ENCODE results near the gene TSSK1B. TPM values are rescaled to one million over a fixed set of nuclear protein-coding genes. Genes with fewer than 3 reads are reported as not detected.
"Not testable (repeated sequence)": the region's sequence is repeated elsewhere in the genome, so short reads cannot be mapped to it uniquely, and the experiment has no call there.

TSSK1B gene
- total RNA-seq, 1 donor from 2014 or later, result 0.36 TPM

DNA sequence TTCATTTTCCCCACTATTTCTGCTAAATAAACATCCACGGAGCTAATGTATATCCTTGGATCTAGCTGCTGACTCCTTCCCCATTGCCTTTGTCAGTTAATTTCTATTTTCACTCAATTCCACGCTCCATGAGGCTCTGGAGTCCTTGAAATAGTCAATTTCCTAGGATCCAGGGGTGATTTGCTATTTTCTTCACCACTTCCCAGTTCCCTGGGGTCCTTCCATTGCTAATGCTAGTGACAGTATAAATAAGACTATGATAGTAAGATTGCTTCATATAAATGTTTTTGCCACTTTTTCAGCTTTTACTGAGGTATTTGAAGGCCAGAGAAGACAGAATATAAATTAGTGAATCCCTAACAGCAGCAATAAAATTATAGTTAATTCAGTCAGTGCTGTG lies 13.1 kb downstream of the TSSK1B start:
- ATAC-seq (no peak), DNase-seq (ENCODE audit: low spot score) (no peak)
- intact Hi-C loops (cut with DNase I), result no loop called here

DNA sequence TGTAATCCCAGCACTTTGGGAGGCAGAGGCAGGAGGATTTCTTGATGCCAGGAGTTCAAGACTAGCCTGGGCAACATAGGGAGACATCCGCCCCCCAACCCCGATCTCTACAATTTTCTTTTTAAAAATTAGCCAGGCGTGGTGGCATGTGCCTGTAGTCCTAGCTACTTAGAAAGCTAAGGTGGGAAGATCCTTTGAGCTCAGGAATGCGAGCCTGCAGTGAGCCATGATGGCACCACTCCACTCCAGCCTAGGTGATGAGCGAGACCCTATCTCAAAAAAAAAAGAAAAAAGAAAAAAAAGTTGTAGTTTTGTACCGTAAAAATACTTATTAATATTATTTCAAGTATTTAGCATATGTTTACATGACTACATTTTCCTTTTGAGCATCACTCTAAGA lies 29.3 kb downstream of the TSSK1B start:
- intact Hi-C loops (cut with DNase I), result no loop called here
- DNase-seq (ENCODE audit: low spot score) (no peak), ATAC-seq (no peak)

DNA sequence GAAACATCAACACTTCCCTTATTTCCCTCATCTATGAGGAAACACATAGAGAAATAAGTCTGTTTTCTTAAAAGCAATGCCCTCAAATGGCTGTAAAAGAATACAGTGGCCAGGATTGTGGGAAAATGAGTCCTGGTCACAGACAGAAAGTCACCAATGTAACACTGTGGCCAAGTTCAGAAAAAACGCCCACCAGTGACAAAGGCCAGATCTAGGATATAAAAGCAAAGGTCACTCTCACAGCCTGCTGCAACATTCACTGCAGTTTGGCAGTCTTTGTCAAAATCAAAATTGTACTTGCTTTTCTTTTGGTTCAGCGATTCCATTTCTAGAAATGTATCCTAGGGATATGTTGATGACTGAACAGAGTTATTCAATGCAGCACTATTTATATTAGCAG lies 30.5 kb downstream of the TSSK1B start:
- no peak for ATAC-seq
- DNase-seq (ENCODE audit: low spot score), result no peak
- intact Hi-C loops (cut with DNase I), result no loop called here

DNA sequence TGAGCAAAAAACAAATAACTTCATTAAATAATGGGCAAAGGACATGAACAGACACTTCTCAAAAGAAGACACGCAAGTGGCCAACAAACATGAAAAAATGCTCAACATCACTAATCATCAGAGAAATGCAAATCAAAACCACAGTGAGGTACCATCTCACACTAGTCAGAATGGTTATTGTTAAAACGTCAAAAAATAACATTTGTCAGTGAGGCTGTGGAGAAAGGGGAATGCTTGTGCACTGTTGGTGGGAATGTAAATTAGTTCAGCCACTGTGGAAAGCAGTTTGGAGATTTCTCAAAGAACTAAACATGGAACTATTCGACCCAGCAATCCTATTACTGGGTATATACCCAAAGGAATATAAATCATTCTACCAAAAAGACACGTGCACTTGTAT lies 36.8 kb downstream of the TSSK1B start:
- DNase-seq (ENCODE audit: low spot score); ATAC-seq; intact Hi-C loops (cut with DNase I): not testable (repeated sequence)

DNA sequence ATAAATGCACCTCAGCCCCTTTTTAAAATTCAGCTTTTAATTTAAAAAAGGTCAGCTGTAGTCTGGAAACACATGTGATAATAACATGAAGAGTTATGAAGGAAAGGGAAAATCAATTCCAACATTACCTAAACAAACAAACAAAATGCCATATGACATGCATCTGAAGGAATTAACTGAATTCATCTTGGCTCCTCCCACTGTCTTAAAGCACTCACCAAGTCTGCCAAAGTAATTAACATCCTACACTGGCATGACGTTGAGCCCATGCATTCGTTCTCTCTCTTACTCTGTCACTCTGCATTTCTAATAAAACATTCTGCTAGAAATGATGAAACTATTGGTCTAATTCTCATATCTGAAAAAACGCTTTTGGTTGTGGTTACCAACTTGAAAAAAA lies 37.7 kb downstream of the TSSK1B start:
- intact Hi-C loops (cut with DNase I), result no loop called here
- DNase-seq (ENCODE audit: low spot score) (no peak), ATAC-seq (no peak)

DNA sequence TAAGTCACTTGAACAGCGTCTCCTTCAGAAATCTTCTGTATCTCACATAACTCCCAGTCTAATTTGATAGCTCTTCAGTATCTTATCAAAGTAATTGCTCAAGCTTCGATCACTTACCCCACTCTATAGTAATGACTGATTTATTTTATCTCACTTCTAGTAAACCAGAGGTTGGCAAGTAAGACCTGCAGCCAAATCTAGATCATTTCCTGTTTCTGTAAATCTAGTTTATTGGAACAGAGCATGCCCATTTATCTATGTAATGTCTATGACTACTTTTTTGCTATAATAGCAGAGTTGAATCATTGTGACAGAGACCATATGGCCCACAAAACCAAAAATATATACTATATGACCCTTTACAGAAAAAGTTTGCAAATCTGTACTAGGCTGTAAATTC lies 40.1 kb downstream of the TSSK1B start:
- ATAC-seq, result no peak
- DNase-seq (ENCODE audit: low spot score), result no peak
- intact Hi-C loops (cut with DNase I), result no loop called here

DNA sequence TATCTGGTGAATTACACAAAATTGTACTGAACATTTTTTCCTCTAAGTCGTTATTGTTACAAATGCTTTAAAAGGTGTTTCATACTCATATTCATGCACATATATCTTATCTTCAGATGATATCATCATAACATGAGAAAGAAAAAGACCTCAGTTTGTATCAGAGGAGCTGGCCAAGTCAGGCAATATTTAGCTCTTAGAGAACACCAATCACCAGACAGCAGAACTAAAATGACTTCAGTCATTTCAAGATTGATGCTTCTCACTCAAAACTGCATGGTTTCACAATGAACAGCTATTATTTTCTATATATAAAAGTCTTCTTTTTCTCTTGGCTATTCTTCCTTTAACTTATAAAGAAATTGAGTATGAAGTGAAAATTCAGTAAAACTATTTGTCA lies 44.6 kb downstream of the TSSK1B start:
- DNase-seq (ENCODE audit: low spot score) (no peak), ATAC-seq (no peak)
- intact Hi-C loops (cut with DNase I), result no loop called here

DNA sequence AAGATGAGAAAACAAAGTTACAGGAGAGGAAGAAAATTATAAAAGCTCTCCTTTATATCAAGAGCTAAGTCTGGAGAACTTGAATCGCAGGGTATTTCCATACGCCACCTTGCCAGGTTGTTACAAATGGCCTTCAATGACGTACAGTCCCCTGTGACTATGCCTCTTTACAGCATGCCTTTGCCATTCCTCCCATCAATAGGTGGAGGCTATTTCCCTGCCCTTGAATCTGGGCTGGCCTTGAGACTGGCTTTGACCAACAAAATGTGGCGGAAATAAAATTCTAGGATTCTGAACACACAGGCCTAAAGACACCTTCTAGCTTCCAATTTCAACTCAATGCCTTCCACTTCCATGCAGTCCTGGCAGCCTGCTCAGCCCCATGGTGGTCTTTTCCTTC lies 45.7 kb downstream of the TSSK1B start:
- intact Hi-C loops (cut with DNase I), result no loop called here
- ATAC-seq (no peak), DNase-seq (ENCODE audit: low spot score) (no peak)

DNA sequence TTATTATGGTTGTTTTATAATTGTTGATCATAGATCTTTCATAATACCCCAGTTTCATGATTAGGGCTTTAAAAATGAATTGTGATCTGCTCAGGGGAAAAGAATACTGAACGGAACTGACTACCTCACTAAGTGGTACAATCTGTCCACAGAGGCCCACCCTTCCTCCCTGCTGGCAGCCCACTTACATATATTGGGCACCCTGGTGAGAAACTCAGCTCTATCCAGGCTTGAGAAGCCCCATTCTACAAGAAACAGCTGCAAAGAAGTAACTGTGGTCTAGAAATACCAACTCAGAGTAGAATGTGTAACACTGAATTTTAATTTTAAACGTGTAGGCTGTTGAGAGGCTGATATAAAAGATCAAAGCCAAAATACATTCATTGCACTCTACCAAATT lies 46.9 kb downstream of the TSSK1B start:
- intact Hi-C loops (cut with DNase I), result no loop called here
- DNase-seq (ENCODE audit: low spot score) (no peak), ATAC-seq (no peak)

DNA sequence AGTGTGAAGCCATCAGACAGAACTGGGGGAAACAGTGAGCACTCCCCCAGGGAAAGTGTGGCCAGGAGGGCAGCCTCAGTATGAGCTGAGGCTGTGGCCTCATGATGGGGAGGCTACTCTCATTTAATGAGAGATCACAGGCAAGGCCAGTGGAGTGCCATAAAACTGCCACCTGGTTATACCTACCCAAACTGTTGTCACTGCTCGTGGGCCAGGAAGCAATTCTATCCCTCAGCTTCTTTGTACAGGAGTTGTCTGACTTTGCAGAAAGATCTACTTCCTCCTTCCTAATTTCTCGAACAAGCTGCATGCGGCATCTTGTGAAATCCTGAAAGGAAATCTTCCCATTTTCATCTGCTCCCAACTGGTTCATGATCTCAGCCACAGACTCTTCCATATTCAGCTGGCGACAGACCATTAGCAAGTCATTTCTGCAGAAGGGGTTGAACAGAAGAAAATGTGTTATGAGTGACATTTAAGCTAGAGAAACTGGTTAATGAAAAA lies 50.0 kb downstream of the TSSK1B start:
- intact Hi-C loops (cut with DNase I), result loop anchor here (5.0 kb wide), 1 partner anchor 222 kb away; no protein-coding TSS in a partner anchor
- ATAC-seq (no peak), DNase-seq (ENCODE audit: low spot score) (no peak)

DNA sequence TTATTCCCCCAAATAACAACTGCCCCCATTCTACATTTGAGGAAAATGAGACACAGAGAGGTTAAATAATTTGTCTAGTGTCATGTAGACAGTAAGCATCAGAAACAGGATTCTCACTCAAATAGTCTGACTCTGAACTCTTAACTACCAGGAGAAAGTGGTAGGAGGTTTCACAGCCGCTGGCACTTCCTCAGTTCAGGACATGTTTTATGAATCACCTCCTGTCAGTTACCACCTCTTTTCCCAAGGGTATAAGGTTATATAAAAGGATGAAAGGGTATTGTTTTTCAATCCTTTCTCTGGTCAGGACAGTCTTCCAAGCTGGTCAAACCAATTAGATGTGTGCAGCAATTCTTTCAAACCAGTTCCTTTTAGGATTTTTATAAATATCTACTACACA lies 52.1 kb downstream of the TSSK1B start:
- ATAC-seq (no peak), DNase-seq (ENCODE audit: low spot score) (no peak)
- intact Hi-C loops (cut with DNase I), result loop anchor here (5.0 kb wide), 1 partner anchor 225 kb away; no protein-coding TSS in a partner anchor

Other genes starting within 250 kb of the TSSK1B start
- 41.9 TPM for gene MCC, start 53.5 kb upstream of the TSSK1B start, total RNA-seq
- 32.5 TPM for gene YTHDC2, start 78.7 kb upstream of the TSSK1B start, total RNA-seq

Data from sciatic nerve (tissue), 2 donors.